Measurements from ENCODE around the gene PHF3.

- TF ChIP-seq FOXP2 (optimal IDR thresholded peaks at IDR 0.05; ENCODE audit: borderline replicate concordance, extremely low read depth, extremely low read length, insufficient read depth): no peak
- no peak for TF ChIP-seq POLR2AphosphoS5 (IDR thresholded peaks at IDR 0.05; ENCODE audit: low read depth, low read length)
Measured at GRCh38 chr6:63615590-63615989, 20.0 kb upstream of the PHF3 start.
